HG03097 (cell line): ENCODE measurements around the gene RSAD2.

ENCODE experiments used
- ATAC-seq: cut with Tn5 transposase; IDR thresholded peaks from one replicate; pipeline ENCODE4 v1.9.1; 2021; ENCODE audit not compliant: unreplicated experiment, low FRiP score

Gene RSAD2

GRCh38 chr2:6863792-6864191, 13.8 kb upstream of the RSAD2 start:
- ATAC-seq = no peak

- ATAC-seq = no peak
Measured at GRCh38 chr2:6864231-6864754, 13.3 kb upstream of the RSAD2 start.

GRCh38 chr2:6864923-6865345, 12.6 kb upstream of the RSAD2 start:
- peak; percentile 26 for ATAC-seq

- peak; percentile 70 for ATAC-seq
Measured at GRCh38 chr2:6865346-6866274, 12.0 kb upstream of the RSAD2 start, which contains the start of gene CMPK2. TSS of gene CMPK2 (minus strand) at chr2:6865907. CDS start at chr2:6865696, 211 bp downstream.

GRCh38 chr2:6866275-6866671, 11.3 kb upstream of the RSAD2 start:
- peak; percentile 28 for ATAC-seq

- no peak for ATAC-seq
Measured at GRCh38 chr2:6866982-6867381, 10.6 kb upstream of the RSAD2 start.

GRCh38 chr2:6872394-6872793, 5.2 kb upstream of the RSAD2 start:
- no peak for ATAC-seq

- no peak for ATAC-seq
Measured at GRCh38 chr2:6874032-6874431, 3.5 kb upstream of the RSAD2 start.

GRCh38 chr2:6876309-6876708, 1.3 kb upstream of the RSAD2 start:
- ATAC-seq = no peak

GRCh38 chr2:6878549-6878948, 972 bp downstream of the RSAD2 start:
- no peak for ATAC-seq

- ATAC-seq = no peak
Measured at GRCh38 chr2:6879011-6879410, 1.4 kb downstream of the RSAD2 start.

GRCh38 chr2:6880200-6880733, 2.7 kb downstream of the RSAD2 start:
- no peak for ATAC-seq

- ATAC-seq = no peak
Measured at GRCh38 chr2:6881046-6881445, 3.5 kb downstream of the RSAD2 start.

GRCh38 chr2:6881516-6881915, 3.9 kb downstream of the RSAD2 start:
- ATAC-seq = no peak

GRCh38 chr2:6883448-6884122, 6.0 kb downstream of the RSAD2 start:
- ATAC-seq = no peak

GRCh38 chr2:6885551-6885950, 8.0 kb downstream of the RSAD2 start:
- no peak for ATAC-seq

- ATAC-seq = no peak
Measured at GRCh38 chr2:6885968-6886367, 8.4 kb downstream of the RSAD2 start.

GRCh38 chr2:6887751-6888192, 10.2 kb downstream of the RSAD2 start:
- no peak for ATAC-seq

GRCh38 chr2:6888724-6889123, 11.1 kb downstream of the RSAD2 start:
- ATAC-seq = no peak

GRCh38 chr2:6893876-6894482, 16.4 kb downstream of the RSAD2 start:
- no peak for ATAC-seq
